Skin epidermis (tissue), 12 donors: ENCODE results near the gene WNK4.
"Not testable (repeated sequence)": the region's sequence is repeated elsewhere in the genome, so short reads cannot be mapped to it uniquely, and the experiment has no call there.

Experiments
- H3K27ac ChIP-seq, 21 experiments: fragments of 200-600 bp; sonication (generic) in 11 of 21; one replicate each; pipeline ENCODE4 v1.5.0; 2020; ENCODE audit warnings: mild to moderate bottlenecking in 3 of 21, inconsistent platforms in 2 of 21, moderate library complexity in 2 of 21
- H3K4me3 ChIP-seq, 7 experiments: fragments of 200-600 bp; sonication (generic) in 2 of 7; one replicate each; pipeline ENCODE4 v1.5.0; 2020; ENCODE audit warnings: inconsistent platforms in 2 of 7, mild to moderate bottlenecking in 2 of 7, moderate library complexity in 1 of 7

Gene WNK4

DNA sequence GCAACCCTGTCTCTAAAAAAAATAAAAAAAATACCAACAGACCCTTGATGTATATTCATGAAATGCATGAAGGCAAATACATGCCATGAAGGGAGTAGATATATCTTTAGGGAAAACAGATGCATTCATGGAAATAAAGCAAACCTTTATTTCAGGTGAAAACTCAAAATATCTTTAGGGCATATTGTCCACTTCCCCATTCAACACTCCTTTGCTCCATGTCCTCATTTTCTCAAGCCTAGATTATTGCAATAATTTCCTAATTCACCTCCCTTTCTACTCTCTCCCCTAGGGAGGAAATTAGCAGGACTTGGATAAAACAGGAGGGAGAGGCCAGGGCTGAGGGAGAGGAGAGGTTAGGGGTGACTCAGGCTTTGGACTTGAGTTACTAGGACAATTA is 12.9 kb upstream of the WNK4 start:
- Histone ChIP-seq H3K4me3 (no peak overlapping the region), H3K27ac (no peak overlapping the region)

DNA sequence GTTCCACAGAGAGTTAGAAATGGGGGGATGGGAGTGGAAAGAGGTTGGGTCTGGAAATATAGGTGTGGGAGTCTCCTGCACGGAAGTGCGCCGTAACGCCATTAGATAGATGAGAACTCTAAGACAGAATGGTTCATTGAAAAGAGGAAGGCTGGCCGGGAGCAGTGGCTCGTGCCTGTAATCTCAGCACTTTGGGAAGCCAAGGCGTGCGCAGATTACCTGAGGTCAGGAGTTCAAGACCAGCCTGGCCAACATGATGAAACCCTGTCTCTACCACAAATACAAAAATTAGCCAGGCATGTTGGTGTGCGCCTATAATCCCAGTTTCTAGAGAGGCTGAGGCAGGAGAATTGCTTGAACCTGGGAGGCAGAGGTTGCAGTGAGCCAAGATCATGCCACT is 12.4 kb upstream of the WNK4 start:
- H3K27ac ChIP-seq, H3K4me3 ChIP-seq: not testable (repeated sequence)

DNA sequence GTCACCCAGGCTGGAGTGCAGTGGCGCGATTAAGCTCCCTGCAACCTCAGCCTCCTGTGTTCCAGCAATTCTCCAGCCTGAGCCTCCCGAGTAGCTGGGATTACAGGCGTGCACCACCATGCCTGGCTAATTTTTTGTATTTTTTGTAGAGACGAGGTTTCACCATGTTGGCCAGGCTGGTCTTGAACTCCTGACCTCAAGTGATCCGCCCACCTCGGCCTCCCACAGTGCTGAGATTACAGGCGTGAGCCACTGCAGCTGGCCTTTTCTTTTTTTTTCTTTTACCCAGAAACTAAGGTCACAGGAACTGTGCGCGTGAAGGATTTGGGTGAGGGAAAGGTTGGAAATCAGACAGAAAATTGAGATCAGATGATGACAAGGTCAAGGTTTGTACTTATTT is 10.4 kb upstream of the WNK4 start:
- H3K27ac ChIP-seq, H3K4me3 ChIP-seq: not testable (repeated sequence)

DNA sequence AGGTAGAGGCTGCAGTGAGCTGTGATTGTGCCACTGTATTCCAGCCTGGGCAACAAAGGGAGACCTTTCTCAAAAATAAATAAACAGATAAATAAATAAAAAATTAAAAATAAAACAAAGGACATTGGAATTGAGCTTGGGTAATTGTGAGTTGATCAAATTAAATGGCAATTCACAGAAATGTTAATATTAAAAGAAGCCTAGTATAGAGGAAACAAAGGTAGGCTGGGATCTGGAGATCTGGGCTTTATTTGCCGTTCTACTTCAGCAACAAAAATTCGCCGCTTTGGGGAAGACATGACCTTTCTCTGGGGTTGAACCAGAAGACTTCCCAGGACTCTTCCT is 7.5 kb upstream of the WNK4 start:
- Histone ChIP-seq H3K4me3 (peak overlapping the region; percentile 71 to 88 (median 75)), H3K27ac (peak overlapping the region in 20 of 21 experiments; percentile 65 to 94 (median 86))

DNA sequence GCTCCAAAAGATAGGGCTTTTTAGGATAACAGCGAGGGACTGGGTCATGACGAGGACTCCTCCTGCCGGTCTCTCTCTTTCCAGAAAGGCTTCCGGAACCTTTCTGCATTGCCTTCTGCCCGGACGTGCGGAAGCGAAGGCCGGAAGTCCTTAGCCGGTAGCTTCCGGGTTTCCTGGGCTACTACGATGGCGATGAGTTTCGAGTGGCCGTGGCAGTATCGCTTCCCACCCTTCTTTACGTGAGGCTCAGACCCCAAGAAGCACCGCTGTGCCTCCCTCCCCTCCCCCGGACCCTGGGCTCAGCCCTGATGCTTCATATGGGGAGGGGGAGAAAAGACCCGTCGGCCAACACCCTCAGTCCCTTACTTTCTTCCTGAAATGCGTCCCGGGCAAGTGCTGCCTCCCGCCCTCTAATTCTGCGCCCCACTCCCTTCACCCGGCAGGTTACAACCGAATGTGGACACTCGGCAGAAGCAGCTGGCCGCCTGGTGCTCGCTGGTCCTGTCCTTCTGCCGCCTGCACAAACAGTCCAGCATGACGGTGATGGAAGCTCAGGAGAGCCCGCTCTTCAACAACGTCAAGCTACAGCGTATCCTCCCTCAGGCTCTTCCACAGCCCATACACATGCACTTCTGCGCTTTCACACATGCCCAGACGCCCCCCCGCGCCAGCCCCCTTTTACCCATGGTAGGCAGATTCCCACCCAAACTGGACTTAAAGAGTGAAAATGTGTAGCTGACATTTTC is 6.9 kb upstream of the WNK4 start, which contains the start of gene VPS25:
TSS of gene VPS25 (plus strand) at position 160 of the 746 bp plus-strand sequence. CDS start at position 187, 27 bp downstream.
- Histone ChIP-seq H3K27ac (peak within 1 kb of the TSS in 20 of 21 experiments; percentile 65 to 94 (median 86)), H3K4me3 (peak within 1 kb of the TSS; percentile 71 to 88 (median 75))

DNA sequence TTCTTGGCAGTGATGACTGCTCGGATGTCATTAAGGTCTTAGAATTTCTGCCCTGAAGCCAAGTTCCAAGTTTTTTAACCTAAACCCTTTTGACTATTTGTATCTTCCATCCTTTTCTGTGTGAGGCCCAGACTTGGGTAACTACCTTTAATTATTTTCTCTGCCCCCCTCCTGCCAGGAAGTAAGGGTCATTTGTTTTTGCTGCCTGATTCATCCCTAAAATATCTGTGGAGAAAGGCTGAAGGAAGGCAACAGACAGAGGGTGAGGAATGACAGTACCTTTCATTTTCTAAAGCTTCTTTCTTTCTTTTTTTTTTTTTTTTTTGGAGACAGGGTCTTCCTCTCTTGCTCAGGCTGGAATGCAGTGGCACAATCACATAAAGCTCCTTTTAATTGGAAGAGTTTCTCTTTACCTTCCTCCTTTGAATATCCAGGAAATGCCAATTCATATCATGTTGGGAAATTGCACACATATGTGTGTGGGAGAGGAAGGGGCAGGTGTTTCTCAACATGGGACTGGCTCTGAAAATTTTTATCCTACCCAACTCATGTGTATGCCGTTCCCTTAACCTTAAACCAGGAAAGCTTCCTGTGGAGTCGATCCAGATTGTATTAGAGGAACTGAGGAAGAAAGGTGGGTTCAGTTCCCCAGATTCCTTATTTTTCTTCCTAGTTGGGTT is 6.2 kb upstream of the WNK4 start:
- H3K27ac ChIP-seq, result peak overlapping the region in 14 of 21 experiments; percentile 78 to 94 (median 86)

DNA sequence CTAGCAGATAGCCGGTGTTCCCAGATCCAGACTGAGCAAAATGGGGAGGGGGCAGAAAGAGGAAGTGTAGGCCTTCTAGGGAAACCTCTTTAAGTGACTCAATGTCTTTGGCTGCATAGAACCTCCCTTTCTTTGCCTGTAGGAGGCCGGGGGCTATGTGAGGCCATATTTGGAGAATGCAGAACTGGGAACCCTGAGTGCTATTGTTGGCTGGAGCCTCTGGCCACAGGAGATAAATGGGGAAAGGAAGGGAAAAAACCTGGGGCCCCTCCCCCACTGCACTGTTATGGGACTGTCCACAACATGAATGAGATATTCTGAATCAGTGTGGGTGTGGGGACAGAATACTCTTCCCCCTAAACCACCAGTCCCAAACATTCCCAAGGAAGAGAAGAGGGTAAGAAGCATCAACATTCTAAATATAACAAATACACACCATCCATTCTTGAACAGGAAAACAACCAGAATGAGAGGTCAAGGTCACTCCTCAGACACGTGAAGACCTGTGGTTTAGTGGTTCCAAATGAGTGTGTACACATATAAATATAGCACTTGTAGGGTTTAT is 4.8 kb upstream of the WNK4 start:
- no peak overlapping the region for H3K27ac ChIP-seq
- no peak overlapping the region for H3K4me3 ChIP-seq

More for the DNA sequence above, 6.2 kb upstream of the WNK4 start:
- H3K4me3 ChIP-seq, result peak overlapping the region; percentile 71 to 88 (median 75)

DNA sequence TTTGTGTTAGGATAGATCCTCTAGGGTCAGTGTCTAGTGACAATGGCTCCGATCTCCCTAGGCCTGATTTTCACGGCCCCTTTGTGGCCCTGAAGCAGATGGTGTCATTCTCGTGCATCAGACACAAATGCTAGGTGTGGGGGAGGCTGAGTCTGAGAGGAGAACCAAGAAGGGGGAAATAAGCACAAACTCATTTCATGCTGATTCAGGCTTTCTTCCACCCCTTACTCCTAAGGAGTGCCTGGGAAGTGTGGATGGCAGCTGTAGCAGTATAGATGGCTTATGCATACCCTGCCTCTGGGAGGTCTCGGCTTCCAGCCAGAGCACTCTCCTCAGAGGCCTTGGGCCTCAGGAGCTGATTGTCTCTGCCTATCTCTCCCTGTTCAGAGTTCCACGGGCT is 1.8 kb upstream of the WNK4 start:
- Histone ChIP-seq H3K4me3 (no peak overlapping the region), H3K27ac (peak overlapping the region in 1 of 21 experiments; percentile 28)

DNA sequence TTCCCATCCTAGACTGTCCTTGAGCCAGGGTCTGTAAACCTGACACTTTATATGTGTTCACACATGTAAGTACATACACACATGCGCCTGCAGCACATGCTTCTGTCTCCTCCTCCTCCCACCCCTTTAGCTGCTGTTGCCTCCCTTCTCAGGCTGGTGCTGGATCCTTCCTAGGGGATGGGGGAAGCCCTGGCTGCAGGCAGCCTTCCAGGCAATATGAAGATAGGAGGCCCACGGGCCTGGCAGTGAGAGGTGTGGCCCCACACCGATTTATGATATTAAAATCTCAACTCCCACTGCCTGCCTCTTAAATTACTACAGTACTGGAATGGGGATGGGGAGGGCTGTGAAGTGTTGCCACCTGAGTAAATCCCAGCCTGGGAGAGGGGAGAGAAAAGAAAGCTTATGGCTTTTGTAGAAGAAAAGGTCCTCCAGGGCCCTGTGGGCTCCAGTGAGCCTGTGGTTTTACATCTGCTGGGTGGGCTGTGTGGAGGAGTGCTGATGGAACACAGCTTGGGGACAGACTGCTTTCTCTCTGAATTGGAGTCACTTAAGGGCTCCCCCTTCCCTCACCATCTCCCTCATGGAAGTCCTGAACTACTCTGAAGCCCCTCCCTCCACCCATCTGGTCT is 990 bp upstream of the WNK4 start:
- H3K27ac ChIP-seq, result peak overlapping the region in 1 of 21 experiments; percentile 28
- H3K4me3 ChIP-seq, result no peak overlapping the region

DNA sequence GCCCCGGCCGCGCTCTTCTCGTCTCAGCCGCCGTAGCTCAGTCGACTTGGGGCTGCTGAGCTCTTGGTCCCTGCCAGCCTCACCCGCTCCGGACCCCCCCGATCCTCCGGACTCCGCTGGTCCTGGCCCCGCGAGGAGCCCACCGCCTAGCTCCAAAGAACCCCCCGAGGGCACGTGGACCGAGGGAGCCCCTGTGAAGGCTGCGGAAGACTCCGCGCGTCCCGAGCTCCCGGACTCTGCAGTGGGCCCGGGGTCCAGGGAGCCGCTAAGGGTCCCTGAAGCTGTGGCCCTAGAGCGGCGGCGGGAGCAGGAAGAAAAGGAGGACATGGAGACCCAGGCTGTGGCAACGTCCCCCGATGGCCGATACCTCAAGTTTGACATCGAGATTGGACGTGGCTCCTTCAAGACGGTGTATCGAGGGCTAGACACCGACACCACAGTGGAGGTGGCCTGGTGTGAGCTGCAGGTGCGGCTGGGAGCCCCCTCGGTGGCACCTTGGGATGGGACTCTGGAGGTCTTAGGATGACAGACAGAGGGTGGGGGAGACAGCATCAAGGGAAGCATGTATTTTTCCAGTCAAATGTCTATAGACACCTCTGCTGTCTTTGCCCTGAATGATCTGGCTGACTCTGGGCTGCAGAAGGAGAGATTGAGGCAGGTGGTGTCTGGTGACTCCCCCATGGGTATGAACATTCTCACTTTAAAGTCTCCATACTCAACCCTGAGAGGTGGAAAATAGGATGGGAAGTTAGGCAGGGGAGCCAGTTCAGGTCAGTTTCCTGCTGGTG is 635 bp downstream of the WNK4 start:
- Histone ChIP-seq H3K27ac (peak overlapping the region in 2 of 21 experiments; percentile 6 to 62), H3K4me3 (peak overlapping the region in 3 of 7 experiments; percentile 12 to 38 (median 33))

DNA sequence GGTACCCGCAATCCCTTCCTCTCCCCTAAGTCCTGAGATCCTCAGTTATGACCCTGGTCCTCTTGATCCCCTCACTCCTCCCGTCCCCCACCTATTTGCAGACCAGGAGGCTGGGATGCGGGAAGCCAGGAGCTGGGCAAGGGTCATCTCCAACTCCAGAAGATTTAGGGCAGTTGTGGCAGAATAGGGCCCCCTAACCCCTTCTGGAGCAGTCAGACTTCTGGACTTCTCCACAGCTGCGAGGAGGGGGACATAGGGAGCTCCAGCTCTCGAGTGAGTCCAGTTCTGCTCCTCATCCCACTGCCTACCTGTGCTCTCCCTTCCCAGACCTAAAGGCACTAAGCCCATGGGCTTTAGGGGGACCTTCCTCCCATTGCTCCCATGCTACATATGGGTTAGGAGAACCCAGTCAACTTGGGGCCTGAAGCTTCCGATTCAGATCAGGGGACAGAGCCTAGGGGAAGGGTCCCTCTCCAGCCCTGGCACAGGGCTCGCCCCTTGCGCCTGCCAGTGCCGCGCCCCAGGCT is 1.3 kb downstream of the WNK4 start:
- H3K27ac ChIP-seq, result no peak overlapping the region
- H3K4me3 ChIP-seq, result no peak overlapping the region

DNA sequence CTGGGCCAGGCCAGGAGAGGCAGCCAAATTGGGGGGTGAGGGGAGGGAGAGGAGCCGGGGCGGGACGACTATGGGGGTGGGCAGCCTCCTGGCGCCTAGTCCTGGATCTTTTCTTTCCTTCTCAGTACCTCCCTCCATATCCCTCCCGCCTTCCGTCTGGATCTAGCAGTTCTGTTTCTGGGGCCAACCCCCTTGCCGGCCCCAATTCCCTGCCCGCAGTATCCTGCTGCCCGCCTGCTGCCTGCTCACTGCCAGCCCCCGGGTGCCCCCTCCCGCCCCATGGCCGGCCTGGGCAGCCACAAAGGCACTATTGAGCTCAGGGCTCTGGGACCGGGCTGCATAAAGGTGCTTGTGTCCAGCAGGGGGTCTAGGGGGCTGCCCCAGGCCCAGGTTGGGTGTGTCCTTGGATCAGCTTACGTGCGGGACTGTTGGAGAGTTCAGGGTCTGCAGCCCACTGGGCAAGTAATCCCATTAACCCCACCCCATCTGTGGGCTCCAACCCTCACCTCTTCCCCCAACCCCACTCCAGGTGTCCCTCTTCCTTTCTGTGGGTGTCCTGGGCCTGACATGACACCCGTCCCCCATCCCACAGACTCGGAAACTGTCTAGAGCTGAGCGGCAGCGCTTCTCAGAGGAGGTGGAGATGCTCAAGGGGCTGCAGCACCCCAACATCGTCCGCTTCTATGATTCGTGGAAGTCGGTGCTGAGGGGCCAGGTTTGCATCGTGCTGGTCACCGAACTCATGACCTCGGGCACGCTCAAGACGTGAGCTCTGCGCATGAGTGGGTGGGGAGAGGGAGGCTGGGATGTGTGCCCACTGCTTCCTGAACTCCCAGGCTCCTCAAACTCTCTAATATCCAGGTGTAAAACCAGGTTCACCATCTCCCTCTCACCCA is 2.0 kb downstream of the WNK4 start:
- H3K4me3 ChIP-seq, result no peak overlapping the region

DNA sequence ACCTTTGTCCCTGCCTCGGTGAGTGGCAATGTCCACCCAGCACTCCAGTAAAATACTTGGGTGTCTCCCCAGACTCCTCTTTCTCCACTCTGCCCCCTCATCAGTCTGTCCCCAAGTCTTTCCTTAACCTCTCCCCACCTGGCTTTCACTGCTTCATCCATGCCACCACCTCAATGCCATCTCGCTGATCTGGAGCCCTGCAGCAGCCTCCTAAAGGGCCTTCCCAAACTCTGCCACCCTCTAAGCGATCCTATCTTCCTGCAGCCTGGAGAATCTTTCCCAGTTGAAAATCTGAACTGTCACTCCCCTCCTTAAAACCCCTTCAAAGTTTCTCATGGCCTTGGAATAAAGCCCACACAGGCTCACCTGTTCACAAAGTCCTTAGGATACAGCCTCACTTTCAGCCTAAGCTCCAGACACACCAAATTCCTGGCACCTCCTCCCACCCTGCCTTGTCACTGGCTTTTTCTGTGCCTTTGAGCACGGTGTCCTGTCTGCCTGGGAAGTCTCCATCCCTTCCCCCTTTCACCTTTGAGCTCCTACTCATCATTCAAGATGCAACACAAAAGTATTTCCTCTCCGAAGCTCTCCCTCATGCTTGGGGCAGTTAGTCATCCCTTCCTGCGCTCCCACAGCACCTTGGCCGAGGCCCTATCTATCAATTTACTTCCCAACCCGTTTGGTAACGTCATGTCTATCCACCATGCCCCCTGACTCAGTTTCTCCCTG is 2.8 kb downstream of the WNK4 start:
- H3K27ac ChIP-seq, result no peak overlapping the region
- no peak overlapping the region for H3K4me3 ChIP-seq

More for the DNA sequence above, 2.0 kb downstream of the WNK4 start:
- no peak overlapping the region for H3K27ac ChIP-seq

DNA sequence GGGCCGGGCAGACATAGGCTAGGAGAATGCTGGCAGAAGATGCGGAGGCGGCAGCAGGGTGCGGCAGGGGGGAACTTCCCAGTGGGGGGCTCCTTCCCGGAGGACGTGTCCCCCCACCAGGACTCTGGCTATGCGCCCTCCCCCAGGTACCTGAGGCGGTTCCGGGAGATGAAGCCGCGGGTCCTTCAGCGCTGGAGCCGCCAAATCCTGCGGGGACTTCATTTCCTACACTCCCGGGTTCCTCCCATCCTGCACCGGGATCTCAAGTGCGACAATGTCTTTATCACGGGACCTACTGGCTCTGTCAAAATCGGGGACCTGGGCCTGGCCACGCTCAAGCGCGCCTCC is 3.4 kb downstream of the WNK4 start:
- Histone ChIP-seq H3K27ac (no peak overlapping the region), H3K4me3 (no peak overlapping the region)

DNA sequence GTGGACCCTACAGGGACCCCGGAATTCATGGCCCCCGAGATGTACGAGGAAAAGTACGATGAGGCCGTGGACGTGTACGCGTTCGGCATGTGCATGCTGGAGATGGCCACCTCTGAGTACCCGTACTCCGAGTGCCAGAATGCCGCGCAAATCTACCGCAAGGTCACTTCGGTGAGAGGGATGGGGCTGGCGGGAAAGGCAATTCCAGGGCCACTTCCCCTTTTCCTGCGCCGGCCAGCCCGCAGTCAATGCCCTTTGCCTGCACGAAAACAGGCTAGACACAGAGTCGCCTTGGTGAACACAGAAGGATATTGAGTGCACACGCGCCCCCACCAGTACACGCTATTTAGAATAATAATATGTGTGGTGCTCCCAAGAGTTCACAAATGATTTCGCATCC is 4.0 kb downstream of the WNK4 start:
- Histone ChIP-seq H3K4me3 (no peak overlapping the region), H3K27ac (no peak overlapping the region)

DNA sequence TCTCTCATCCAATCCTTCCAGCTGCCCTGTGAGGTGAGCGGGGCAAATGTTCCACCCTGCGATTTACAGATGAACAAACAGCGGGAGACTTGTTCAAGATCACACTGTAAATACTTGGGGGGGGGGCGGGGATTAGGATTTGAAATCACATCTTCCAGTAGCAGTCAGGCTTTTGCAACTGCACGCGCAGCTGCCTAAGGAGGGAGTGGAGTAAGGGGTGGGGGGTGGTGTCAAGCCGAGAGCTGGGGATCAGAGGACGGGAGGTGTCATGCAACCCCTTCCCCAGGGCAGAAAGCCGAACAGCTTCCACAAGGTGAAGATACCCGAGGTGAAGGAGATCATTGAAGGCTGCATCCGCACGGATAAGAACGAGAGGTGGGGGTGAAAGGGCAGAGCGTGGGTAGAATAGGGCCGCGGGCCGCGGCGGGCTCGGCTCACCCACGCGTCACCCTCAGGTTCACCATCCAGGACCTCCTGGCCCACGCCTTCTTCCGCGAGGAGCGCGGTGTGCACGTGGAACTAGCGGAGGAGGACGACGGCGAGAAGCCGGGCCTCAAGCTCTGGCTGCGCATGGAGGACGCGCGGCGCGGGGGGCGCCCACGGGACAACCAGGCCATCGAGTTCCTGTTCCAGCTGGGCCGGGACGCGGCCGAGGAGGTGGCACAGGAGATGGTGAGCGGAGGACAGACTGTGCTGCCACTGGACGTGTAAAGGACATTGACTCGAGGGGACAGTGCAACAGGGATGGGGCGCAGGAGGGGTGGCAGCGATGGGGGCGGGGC is 4.6 kb downstream of the WNK4 start:
- no peak overlapping the region for H3K4me3 ChIP-seq

DNA sequence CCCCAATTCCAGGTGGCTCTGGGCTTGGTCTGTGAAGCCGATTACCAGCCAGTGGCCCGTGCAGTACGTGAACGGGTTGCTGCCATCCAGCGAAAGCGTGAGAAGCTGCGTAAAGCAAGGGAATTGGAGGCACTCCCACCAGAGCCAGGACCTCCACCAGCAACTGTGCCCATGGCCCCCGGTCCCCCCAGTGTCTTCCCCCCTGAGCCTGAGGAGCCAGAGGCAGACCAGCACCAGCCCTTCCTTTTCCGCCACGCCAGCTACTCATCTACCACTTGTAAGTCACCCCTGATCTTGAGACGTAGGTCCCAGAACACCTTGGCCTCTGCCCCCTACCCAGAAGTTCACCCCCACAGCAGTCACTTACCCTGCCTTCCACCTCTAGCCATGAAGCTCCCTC is 6.9 kb downstream of the WNK4 start:
- H3K27ac ChIP-seq, result no peak overlapping the region

More for the DNA sequence above, 4.6 kb downstream of the WNK4 start:
- H3K27ac ChIP-seq, result no peak overlapping the region

More for the DNA sequence above, 6.9 kb downstream of the WNK4 start:
- H3K4me3 ChIP-seq, result no peak overlapping the region
